A673 (cell line): ENCODE measurements around the gene CENPO.

Experiments used
- EZH2 ChIP-seq: fragments of 200-600 bp; sonication (generic); IDR thresholded peaks from 2 replicates; pipeline ENCODE4 v1.6.1; 2017; ENCODE audit warnings: borderline replicate concordance, low read depth, mild to moderate bottlenecking, mixed read lengths, antibody characterized with exemption, low read length; ENCODE audit not compliant: poor library complexity, severe bottlenecking
- TF ChIP-seq, protein P1 (sequence below): fragments of 300-800, 200-600 bp; sonication (generic); conservative IDR thresholded peaks from 2 replicates; pipeline ENCODE4 v1.5.1; 2017; ENCODE audit warnings: low read depth, mild to moderate bottlenecking, antibody characterized with exemption, low read length, moderate library complexity, mixed read lengths

DNA sequence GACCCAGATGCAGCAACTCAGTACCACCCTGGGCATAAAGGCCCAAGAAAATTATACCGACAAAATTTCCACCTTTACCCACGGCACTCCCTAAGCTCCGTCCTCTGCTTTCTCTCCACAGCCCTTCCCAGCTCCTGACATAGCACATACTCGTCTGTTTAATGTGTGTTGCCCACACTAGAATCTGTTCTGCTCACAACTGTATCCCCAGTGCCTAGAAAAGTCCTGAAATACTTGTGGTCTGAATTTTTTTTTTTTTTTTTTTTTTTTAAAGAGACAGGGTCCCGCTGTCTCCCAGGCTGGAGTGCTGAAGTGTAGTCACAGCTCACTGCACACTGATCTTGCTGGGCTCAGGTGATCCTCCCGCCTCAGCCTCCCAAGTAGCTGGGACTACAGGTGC is 64.5 kb downstream of the CENPO start:
- TF ChIP-seq, protein P1, sequence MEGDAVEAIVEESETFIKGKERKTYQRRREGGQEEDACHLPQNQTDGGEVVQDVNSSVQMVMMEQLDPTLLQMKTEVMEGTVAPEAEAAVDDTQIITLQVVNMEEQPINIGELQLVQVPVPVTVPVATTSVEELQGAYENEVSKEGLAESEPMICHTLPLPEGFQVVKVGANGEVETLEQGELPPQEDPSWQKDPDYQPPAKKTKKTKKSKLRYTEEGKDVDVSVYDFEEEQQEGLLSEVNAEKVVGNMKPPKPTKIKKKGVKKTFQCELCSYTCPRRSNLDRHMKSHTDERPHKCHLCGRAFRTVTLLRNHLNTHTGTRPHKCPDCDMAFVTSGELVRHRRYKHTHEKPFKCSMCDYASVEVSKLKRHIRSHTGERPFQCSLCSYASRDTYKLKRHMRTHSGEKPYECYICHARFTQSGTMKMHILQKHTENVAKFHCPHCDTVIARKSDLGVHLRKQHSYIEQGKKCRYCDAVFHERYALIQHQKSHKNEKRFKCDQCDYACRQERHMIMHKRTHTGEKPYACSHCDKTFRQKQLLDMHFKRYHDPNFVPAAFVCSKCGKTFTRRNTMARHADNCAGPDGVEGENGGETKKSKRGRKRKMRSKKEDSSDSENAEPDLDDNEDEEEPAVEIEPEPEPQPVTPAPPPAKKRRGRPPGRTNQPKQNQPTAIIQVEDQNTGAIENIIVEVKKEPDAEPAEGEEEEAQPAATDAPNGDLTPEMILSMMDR: no peak
- TF ChIP-seq EZH2: no peak
